Stimulated activated CD4-positive, alpha-beta T cell treated with anti-CD3 and anti-CD28 coated beads, Interleukin-1b, Interleukin-23, amount 100 ng/mL, for 48 hours (primary cell): ENCODE results near the gene MST1.
A peak's percentile ranks its signal among the peaks of the same experiment; 100 is the strongest.
"Not testable (repeated sequence)": the region's sequence is repeated elsewhere in the genome, so short reads cannot be mapped to it uniquely, and the experiment has no call there.

Experiments used
- DNase-seq: peaks from one replicate; pipeline ENCODE4 v3.0.0-alpha.2; 2020

MST1 gene

DNA sequence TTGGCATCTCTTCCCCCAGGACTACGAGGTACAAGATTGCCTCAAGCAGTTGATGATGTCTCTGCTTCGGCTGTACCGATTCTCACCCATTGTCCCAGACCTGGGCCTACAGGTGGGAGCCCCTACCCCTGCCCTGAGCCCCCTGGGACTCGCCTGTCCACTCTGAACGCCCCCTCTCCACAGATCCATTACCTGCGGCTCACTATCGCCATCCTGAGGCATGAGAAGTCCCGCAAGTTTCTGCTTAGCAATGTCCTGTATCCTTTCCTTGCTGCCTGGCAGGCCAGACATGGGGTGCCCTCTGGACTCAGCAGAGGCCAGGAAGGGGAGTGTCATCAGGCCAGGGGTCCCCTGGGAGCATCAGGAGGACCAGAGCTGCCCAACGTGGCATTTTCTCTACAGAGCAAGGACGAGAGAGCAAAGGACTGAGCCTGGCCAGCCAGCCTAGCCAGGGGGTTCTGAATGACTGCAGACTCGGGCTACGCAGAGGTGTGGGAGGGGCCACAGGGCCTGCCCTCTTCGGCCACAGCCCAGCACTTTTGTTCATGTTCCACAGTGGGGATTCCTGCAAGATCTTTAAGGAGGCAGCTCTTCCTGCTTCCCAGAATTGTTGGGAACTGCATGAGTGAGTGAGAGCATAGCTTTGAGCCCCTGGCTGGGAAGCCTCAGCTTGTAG is 11.3 kb upstream of the MST1 start:
- DNase-seq = no peak

DNA sequence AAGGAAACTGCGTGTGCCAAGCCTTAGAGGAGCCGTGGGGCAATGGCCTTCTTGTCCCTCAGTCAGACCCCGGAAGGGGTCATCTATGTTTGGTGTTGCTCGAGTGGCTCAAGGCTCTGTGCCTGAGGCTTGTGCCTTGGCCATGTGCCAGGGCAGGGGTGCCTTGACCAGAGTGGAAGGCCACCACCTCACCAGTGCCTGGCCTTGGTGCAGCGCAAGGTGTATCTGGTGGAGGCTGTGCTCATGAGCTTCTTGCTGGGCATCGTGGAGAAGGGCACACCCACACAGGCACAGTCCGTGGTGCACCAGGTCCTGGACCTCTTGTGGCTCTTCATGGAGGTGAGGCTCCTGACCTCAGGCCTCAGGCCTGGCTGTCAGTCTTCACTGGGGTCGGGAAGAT is 10.7 kb upstream of the MST1 start:
- no peak for DNase-seq

DNA sequence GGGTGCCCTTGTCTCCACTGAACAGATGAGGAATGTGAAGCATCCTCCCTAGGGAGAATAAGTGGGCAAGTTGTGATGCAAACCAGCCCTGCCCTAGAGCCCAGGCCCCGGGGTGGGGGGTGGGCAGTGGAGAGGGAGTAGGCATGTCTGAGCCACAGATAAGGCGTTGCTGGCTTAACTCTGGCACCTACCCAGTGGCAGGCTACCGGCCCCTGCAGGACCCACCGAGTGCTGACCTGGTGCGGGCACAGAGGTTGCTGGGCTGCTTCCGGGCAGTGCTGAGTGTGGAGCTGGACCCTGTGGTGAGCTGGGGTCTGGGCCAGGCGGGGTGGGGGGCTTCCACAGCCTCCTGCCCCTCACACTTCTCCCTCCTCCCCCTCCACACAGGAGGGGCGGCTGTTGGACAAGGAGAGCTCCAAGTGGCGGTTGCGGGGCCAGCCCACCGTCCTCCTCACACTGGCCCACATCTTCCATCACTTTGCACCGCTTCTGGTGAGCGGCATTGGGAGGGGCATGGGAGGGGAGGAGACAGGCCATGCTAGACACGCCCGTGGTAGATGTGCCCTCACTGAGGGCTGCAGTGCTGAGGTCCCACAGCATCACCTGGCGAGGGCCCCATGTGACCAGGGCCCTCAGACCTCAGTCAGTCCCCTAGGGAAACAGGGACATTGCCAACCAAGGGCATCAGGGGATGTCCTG is 10.2 kb upstream of the MST1 start:
- no peak for DNase-seq

DNA sequence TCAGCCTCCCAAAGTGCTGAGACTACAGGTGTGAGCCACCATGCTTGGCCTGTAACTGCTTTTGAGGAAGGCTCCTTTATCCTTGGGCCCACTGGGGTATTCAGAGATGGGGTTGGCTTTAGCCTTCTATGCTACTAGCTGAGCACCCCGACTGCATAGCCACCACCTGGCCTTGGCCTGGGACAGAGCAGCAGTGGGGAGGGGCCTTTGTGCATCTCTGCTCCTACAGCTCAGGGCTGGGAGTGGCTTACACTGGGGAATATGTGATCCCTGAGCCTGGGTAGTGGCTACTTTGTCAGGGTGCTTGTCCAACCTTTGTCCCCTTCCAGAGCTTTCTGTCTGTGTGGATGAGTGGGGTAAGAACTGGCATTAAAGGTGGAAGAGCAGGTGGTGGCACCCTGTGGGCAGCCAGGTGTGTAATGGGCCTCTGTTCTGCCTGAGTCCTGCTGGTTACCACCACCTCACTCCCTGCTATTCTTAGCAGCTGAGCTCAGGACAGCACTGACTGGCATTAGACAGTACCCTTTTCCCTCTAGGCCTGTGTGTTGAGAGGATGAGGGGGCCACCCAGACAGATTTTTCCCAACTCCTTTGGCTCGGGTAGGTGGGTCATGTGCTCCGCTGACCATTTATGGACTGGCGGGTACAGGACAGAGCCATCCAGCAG is 6.2 kb upstream of the MST1 start:
- not testable (repeated sequence) for DNase-seq

DNA sequence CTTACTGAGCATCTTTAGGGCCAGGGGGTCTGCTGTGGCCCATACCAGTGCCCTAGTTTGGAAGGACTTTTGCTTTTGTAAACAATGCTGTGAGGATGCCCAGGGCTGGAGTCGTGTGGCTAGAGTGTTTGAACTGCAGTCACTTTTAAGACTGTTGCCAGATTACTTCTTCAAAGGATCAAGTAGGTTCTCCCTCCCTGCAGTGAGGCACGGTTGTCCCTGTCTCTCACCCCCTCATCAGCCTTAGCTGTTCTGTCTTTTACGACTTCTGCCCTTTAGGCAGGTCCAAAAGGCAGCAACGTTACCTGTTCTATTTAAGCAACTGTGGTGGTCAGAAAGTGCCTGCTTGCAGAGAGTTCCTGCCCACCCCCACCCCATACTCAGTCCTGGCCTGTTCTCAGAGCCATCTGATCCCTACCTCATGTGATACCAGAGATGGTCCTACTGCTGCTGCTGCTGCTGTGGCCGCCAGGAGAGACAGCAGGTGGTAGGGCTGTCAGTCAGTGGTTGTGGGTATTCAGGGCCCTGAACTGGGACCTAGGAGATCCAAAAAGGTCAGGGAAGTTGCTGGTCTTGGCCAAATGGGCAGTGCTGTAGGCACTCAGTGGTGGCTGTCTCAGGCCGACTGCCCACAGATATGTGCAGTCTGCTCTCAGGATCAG is 5.3 kb upstream of the MST1 start:
- DNase-seq = not testable (repeated sequence)

DNA sequence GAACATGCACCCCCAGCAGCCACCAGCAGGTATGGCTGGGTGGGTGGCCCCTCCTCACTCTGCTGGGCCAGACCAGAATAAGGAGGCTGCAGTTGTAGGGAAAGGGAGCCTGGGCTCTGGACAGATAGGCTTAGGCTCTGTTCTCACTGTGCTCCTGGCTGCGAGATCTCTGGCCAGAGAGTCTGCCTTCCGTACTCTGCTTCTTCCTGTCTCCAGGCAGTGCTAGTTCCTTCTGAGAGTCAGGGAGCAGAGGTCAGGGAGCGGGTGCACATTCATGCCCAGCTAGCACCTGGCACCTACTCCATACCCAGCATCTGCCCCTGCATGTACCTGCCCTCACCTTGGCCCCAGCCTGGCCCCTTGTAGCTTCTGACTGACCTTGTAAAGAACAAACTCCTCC is 2.2 kb upstream of the MST1 start:
- DNase-seq = not testable (repeated sequence)

DNA sequence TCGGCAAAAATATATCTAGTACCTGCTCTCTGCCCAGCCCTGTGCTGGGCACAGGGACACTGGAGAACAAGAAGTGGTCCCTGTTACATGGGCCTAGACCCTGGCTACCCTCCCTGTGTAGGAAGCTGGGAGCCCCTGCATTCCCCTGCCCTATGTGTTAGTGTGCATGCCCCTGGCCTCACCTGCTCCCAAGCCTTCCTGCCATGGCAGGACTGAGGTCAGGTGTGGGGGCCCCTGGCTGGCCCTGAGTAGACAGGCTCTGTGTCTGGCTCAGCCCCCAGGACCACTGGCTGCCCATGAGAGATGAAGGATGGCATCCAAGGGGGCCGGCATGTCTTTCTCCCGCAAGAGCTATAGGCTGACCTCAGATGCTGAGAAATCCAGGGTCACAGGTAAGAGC is 1.6 kb upstream of the MST1 start:
- DNase-seq = not testable (repeated sequence)

DNA sequence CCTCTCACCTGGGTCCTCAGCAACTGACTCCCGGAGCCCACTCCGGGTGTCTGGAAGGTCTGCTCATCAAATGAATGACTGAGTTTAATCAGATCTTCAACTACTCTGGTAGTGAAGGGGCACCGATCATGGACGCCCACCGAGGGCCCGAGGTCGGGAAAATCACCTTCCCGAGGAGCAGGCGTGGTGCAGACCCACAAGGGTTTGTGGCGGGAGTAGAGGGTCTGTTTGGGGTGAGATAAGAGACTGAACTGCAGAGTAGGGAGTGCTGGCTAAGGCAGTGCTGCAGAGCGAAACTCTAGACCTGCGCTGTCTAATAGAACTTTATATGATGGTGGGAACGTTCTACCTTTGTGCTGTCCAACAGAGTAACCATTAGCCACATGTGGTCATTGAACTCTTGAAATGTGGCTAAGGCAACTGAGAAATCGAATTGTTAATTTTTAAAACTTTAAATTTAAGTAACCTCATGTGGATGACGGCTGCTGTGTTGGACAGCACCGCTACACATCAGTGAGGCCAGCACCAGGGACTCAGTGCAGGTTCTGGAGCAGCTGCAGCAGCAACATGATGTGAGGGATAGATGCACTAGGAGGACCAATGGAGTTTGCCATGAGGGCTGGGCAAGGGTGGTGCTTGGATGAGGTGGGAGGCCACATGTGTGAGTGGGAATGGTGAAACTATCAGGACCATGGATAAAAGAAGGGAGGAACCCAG is 792 bp upstream of the MST1 start:
- not testable (repeated sequence) for DNase-seq

DNA sequence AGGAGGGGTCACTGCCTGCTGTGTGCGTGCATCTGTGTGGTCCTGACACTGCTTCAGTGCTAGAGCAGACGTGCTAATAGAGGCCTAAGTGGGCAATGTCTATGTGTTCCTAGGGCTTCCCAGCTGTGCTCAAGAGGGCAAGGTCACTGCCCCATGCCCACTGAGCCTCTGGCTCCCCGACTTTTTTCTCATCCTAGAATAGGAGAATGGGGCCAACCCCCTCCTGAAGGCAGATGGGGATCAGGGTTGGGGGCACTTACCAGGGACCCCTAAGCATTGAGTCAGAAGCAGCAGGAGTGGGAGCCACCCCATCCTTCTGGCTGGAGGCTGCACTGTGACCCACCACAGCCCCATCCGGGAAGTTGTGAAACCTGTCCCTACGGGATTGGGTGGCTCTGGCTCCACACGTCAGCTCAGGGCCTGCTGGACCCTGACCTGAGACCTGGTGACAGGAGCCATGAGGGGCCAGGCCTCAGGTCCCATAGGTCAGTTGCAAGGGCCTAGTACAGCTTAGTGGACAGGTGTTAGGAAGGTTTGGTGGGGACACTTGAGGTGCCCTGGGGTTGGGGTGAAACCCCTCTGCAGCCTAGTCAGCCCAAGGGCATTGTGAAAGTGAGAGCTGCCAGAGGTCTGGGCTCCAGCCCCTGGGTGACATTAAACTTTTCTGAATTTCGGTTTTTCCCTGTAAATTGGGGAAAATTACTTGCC is 782 bp downstream of the MST1 start:
- not testable (repeated sequence) for DNase-seq

DNA sequence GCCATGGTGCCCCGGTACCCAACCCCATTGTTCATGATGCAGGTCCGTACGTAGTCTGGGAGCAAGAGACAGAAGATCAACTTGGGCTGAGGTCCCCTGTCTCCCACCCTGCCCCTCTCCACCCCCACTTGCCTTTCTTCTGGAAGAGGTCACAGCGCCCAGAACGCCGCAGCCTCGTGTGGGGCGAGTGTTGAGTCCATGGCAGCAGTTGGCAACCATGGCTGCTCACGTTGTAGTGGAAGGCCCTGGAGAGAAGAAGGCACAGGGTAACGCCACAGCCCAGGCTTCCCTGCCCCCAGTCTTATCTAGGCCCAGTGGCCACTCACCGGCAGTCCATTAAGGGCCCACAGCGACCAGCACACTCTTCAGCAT is 1.9 kb downstream of the MST1 start:
- DNase-seq = not testable (repeated sequence)

DNA sequence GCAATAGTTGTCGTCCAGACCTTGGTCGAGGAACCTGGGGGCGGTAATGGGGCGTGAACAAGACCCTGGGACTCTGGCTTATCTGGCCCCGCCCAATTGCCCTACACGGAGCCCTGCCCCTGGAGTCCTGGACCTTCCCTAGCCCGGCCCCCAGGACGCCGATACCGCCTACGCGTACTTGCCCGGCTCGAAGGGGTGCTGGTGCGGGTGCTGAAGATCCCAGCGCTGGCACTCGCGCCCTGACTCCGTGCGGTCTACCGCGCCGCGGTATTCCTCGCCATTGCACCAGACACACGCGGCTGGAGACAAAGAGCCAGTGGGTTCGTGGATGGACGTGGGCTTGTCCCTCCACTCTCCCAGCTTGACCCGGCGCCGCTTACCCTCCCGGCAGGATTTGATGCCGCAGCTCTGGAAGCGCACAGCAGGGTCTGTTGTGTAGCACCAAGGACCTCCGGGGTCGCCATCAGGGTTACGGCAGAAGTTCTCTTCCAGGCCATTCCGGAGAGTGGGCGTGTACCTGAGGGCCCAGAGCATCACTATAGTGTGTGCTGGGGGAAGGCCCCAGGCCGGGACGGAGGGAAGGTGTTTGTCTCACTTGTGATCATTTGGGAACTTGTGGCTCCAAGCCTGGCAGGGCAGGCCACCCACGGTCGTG is 2.4 kb downstream of the MST1 start:
- peak; percentile 48 for DNase-seq

DNA sequence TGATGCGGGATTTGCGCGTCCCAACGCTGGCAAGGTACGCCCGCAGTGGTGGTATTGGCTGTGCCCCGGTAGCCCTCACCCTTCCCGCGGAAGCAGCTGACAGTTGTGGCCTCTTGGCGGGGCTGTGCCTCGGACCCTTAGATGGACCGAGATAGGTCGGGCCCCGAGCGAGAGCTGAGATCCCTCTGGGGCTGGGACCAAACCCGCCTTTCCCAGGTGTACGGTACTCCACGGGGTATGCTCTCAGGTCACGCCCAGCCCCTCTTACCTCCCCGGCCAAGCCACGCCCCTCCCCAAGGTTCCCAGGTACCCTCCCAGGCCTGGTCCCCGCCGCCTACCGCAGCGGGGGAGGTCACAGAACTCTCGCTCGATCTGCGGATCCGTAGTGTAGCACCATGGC is 2.9 kb downstream of the MST1 start:
- DNase-seq = not testable (repeated sequence)

DNA sequence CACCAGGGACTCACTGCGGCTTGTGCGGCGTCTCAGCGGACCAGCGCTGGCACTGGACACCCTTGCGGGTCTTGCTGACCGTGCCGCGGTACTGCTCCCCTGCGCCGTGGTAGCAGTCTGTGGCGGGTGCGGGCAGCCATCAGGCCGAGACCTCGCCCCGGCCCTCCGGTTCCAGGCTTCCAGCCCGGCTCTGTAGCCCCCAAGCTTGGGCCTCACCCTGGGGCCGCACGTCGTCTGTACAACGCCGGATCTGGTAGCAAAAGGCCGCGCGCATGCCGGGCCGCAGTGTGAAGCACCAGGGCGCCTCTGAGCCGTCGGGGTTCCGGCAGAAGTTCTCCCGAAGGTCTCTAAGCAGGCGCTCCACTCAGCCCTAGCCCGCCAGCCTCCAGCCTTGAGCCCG is 3.4 kb downstream of the MST1 start:
- DNase-seq = not testable (repeated sequence)

DNA sequence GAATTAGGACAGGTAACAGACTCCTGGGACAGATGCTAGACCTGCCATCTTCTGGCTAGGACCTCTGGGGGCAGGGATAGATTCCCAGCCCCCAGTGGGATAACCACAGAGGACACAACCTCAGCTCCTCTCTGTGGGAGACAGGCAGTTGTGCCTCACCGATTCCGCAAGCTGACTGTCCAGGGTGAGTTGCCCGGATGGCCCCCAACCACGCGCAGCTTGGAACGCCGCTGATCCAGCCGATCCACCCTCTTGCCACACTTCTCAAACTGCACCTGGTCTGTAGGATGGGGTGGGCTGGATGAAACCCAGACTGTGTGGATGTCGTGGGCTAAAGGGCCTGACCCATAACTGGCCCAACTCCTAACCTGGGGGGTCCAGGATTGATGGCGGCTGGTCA is 4.2 kb downstream of the MST1 start:
- not testable (repeated sequence) for DNase-seq

DNA sequence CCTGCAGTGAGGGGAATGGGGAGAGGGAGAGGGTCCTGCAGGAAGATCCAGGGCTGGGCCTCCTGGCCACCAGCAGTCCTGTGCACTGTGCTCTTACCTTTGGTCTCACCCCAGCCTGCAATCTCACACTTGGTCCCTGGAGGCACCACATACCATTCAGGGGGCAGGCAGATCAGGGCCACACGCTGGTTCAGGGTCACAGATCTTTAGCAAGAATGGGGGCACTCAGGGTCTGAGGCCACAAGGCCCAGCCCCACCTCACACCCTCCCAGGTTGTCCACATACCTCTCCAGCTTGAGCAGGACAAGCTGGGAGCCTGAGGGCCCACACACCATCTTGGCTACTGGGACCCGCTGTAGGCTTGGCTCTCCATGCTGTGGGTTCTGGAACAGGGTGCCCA is 4.8 kb downstream of the MST1 start:
- DNase-seq = not testable (repeated sequence)

DNA sequence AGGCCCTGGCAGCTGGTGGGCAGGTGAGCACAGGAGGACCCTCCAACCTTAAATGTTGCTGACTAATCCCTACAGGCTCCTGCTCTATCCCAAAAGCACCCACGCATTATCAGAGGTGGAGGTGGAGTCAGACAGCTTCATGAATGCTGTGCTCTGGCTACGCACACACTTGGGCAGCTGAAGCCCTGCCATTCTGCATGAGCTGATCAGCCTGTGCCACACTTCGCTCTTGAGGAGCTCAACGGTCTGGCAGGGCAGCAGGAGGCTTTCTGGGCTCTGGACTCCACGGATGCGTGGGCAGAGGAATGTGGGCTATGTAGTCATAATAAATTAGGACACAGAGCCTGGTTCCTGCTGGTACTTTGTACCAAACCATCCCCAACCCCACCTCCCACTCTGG is 6.1 kb downstream of the MST1 start:
- DNase-seq = no peak

DNA sequence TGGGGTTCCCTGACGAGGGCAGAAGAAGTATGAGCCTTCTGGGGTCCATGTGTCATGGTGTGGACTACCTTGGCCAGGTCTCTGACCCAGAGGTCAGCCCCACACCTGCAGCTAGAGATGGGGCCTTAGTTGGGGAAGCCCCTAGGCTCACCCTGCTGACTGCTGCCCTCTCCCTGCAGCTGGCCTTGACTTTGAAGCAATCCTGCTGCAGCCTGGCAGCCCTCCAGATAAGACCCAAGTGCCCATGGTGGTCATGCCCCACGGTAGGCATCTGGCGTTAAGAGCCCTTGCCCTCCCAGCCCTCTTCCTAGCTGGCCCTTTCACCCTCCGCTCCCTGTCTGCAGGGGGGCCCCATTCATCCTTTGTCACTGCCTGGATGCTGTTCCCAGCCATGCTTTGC is 7.7 kb downstream of the MST1 start:
- DNase-seq = no peak

DNA sequence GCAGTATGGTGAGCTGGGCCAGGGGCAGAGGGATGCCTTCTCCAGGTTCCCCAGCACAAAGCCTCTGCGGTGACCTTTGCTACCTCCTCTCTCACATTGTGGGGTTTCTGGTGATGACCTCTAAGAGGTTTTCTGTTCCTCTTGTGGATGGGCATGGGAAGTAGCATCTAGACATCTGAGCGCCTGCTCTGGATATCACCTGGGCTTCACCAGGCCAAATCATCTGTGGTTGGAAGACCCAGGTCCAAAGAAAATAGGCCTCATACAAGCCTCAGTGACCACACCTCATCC is 8.1 kb downstream of the MST1 start:
- DNase-seq = no peak

DNA sequence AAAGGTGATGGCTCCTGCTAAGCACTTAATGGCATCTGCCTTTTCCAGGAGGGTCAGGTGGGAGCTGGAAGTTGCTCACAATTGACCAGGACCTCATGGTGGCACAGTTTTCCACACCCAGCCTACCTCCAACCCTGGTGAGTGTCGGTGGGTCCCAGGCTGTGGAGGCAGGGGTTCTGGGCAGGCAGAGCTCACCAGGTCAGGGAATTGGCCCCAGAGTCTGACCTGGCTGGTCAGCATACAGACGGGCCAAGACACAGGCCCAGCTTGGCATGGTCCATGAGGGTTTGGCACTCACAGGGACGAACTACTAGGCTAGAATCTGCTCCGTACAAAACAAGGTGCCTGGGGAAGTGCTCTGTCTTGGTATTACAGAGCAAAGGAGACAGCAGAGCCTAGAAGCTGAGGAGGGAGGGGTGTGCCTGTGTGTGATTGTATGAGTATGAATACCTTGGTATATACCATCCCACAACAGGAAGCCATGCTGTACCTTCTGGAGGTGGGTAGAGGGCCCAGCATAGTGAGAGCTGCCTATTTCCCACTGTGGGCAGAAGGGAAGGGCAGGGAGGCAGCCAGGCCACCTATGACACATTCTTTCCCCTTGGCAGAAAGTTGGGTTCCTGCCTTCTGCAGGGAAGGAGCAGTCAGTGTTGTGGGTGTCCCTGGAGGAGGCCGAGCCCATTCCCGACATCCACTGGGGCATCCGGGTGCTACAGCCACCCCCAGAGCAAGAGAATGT is 8.6 kb downstream of the MST1 start:
- DNase-seq = no peak

DNA sequence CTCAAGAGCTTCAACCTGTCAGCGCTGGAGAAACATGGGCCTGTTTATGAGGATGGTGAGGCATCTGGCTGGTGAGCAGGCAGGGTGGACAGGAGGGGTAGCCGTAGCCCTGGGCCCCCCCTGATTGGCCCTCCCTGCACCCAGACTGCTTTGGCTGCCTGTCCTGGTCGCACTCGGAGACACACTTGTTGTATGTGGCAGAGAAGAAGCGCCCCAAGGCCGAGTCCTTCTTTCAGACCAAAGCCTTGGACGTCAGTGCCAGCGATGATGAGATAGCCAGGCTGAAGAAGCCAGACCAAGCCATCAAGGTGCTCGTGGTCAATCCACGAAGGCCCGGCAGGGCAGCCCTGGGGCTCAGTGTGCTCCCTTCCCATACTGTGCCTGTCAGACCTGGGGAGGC is 13.4 kb downstream of the MST1 start:
- DNase-seq = no peak

DNA sequence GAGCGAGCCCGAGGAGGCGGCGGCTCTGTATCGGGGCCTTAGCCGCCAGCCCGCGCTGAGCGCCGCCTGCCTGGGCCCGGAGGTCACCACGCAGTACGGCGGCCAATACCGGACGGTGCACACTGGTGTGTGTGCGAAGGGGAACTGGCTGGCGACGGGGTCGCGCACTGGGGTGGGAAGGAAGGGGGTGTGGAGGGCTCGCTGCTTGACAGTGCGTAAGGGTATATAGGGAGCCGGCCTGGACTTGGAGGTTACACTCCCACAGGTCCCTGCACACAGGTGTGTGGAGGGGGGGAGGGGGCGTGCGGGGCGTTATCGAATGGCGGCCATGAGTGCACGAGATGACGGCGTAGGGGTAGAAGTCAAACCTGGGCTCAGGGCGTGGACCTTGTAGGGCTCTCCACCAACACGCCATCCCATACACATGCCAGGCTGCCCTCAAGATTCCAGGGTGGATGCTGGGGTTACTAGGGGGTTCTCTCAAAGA is 14.7 kb downstream of the MST1 start:
- DNase-seq = peak; percentile 41
